PC-3 (cell line): ENCODE data around the gene NTN3. TPM values are rescaled to one million over a fixed set of nuclear protein-coding genes. Genes with fewer than 3 reads are reported as not detected.
A peak's percentile ranks its signal among the peaks of the same experiment; 100 is the strongest.

Experiments used
- ATAC-seq: fragments of 200-7000 bp; cut with Tn5 transposase; 2 replicates; pipeline ENCODE4 v1.9.1; 2020; ENCODE audit warnings: mild to moderate bottlenecking, moderate library complexity
- BruUV-seq: library from RNA; stranded (reverse); fragments of 400-500 nt; replicated peaks from 2 replicates; lab custom pipeline; 2021; lab: Mats Ljungman, UMichigan
- CTCF ChIA-PET: fragments of 300-600 bp; sonication (Branson Sonifier 250); formaldehyde crosslinking; loops from one replicate; lab custom pipeline; 2022; ENCODE audit warnings: antibody characterized with exemption; lab: Charles Lee
- POLR2A ChIA-PET: fragments of 300-600 bp; sonication (Branson Sonifier 250); formaldehyde crosslinking; loops from one replicate; lab custom pipeline; 2022; ENCODE audit warnings: antibody characterized with exemption; ENCODE audit not compliant: unreplicated experiment; lab: Charles Lee
- DNase-seq: peaks from one replicate; pipeline ENCODE4 v3.0.0-alpha.2; 2015
- H2AFZ ChIP-seq: fragments of 300-600 bp; sonication (generic); 2 replicates; pipeline ENCODE4 v1.6.0; 2016; ENCODE audit warnings: antibody characterized with exemption, low read length
- H3F3A ChIP-seq: fragments of 300-600 bp; sonication (generic); one replicate; pipeline ENCODE4 v1.6.0; 2017; ENCODE audit warnings: antibody characterized with exemption, low read length, control low read depth, mild to moderate bottlenecking; ENCODE audit not compliant: unreplicated experiment
- H3K27ac ChIP-seq: fragments of 300-600 bp; sonication (generic); 2 replicates; pipeline ENCODE4 v1.5.1; 2016; ENCODE audit warnings: mild to moderate bottlenecking, low read length
- H3K27me3 ChIP-seq: fragments of 300-600 bp; sonication (generic); 2 replicates; pipeline ENCODE4 v1.6.1; 2016; ENCODE audit warnings: low read length, mixed read lengths
- H3K36me3 ChIP-seq: fragments of 300-600 bp; sonication (generic); 2 replicates; pipeline ENCODE4 v1.6.1; 2016; ENCODE audit warnings: low read depth, mixed run types, low read length, mixed read lengths
- H3K4me1 ChIP-seq: fragments of 300-600 bp; sonication (generic); 2 replicates; pipeline ENCODE4 v1.5.1; 2016; ENCODE audit warnings: low read length; ENCODE audit not compliant: insufficient read depth
- H3K4me2 ChIP-seq: fragments of 300-600 bp; sonication (generic); 2 replicates; pipeline ENCODE4 v1.6.0; 2016; ENCODE audit warnings: low read length
- H3K4me3 ChIP-seq: fragments of 300-600 bp; sonication (generic); 2 replicates; pipeline ENCODE4 v1.5.1; 2016; ENCODE audit warnings: mild to moderate bottlenecking, low read length, mixed read lengths
- H3K79me2 ChIP-seq: fragments of 300-600 bp; sonication (generic); 2 replicates; pipeline ENCODE4 v1.6.1; 2017; ENCODE audit warnings: low read length, mixed read lengths
- H3K9ac ChIP-seq: fragments of 300-600 bp; sonication (generic); 2 replicates; pipeline ENCODE4 v1.6.0; 2016; ENCODE audit warnings: mild to moderate bottlenecking, low read length
- H3K9me2 ChIP-seq: fragments of 300-600 bp; sonication (generic); replicated peaks from 2 replicates; pipeline ENCODE4 v1.6.1; 2016; ENCODE audit warnings: mixed run types, low read length, mixed read lengths
- H3K9me3 ChIP-seq: fragments of 300-600 bp; sonication (generic); 2 replicates; pipeline ENCODE4 v1.6.1; 2016; ENCODE audit warnings: low read length, mixed read lengths
- H4K20me1 ChIP-seq: fragments of 300-600 bp; sonication (generic); 2 replicates; pipeline ENCODE4 v1.6.1; 2016; ENCODE audit warnings: low read length, mixed read lengths
- CTCF ChIP-seq: fragments of 300-600 bp; sonication (generic); conservative IDR thresholded peaks from 2 replicates; pipeline ENCODE4 v1.5.1; 2017; ENCODE audit warnings: antibody characterized with exemption, low read depth, mild to moderate bottlenecking, low read length
- EZH2 ChIP-seq: fragments of 300-600 bp; sonication (generic); IDR thresholded peaks from one replicate; pipeline ENCODE4 v1.6.1; 2017; ENCODE audit warnings: antibody characterized with exemption, mild to moderate bottlenecking, low read length; ENCODE audit not compliant: unreplicated experiment
- EZH2phosphoT487 ChIP-seq: fragments of 300-600 bp; sonication (generic); IDR thresholded peaks from 2 replicates; pipeline ENCODE4 v1.6.1; 2018; ENCODE audit warnings: mild to moderate bottlenecking, antibody characterized with exemption, low read length, borderline replicate concordance
- intact Hi-C: fragments of 100-400 bp; cut with micrococcal nuclease; formaldehyde crosslinking; loops from 2 replicates; pipeline ENCODE4 v1.9.0; 2023
- total RNA-seq: library from RNA; depleted of rRNA; stranded (reverse); fragments of >200 nt; gene quantifications from 2 replicates; pipeline ENCODE4 v1.2.3, GENCODE V29; 2014

NTN3 gene
- total RNA-seq, 1 experiment from 2014 or later, result not detected

- DNase-seq (no peak), ATAC-seq (no peak)
- intact Hi-C loops, result no loop called here
- Histone ChIP-seq H3K9ac (no peak overlapping the region), H3K27me3 (no peaks in the 10 kb centered on the region), H3K4me2 (peak overlapping the region; percentile 86), H3K36me3 (no peaks in the 10 kb centered on the region), H4K20me1 (no peaks in the 10 kb centered on the region), H3K4me3 (peak overlapping the region; percentile 57; the same call in 1 of the 2 replicates), H3K27ac (no peak overlapping the region), H3K9me3 (no peaks in the 10 kb centered on the region), H3K4me1 (peaks cover 6% of the 10 kb centered on the region; the same call in 1 of the 2 replicates), H3F3A (no peaks in the 10 kb centered on the region), H2AFZ (no peak overlapping the region), H3K79me2 (peaks cover 25% of the 10 kb centered on the region), H3K9me2 (no peaks in the 10 kb centered on the region)
- POLR2A ChIA-PET, result no interaction called here
- CTCF ChIA-PET, result no interaction called here
- TF ChIP-seq EZH2 (no peak), EZH2phosphoT487 (no peak), CTCF (no peak)
- BruUV-seq, result no TSS peak
These were observed 1.9 kb downstream of the NTN3 start for GRCh38 chr16:2472885-2473445.

DNA sequence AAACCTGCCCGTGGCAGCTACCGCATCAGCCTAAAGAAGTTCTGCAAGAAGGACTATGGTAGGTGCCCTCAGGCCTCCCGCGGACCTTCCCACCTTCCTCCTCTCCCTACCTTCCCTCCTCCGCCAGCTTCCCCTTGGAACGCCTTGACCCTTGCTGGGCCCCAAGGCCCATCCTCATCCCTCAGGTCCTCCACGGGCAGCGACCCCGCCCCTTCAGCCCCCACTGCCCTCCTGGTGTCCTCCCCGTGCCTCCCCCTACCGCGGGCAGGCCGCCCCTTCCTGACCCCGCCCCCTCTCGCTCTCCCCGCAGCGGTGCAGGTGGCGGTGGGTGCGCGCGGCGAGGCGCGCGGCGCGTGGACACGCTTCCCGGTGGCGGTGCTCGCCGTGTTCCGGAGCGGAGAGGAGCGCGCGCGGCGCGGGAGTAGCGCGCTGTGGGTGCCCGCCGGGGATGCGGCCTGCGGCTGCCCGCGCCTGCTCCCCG is 2.4 kb downstream of the NTN3 start:
- Histone ChIP-seq H3K9me2 (no peaks in the 10 kb centered on the region), H3K4me1 (peaks cover 1% of the 10 kb centered on the region; the same call in 1 of the 2 replicates), H2AFZ (no peak overlapping the region), H3K9ac (no peak overlapping the region), H3K4me3 (peak overlapping the region; percentile 57), H3K27me3 (no peaks in the 10 kb centered on the region), H3K9me3 (no peaks in the 10 kb centered on the region), H3K4me2 (peak overlapping the region; percentile 86), H3K27ac (no peak overlapping the region), H3F3A (no peaks in the 10 kb centered on the region), H3K79me2 (peaks cover 31% of the 10 kb centered on the region), H3K36me3 (no peaks in the 10 kb centered on the region), H4K20me1 (no peaks in the 10 kb centered on the region)
- peak; percentile 26 for DNase-seq
- CTCF ChIA-PET, result no interaction called here
- POLR2A ChIA-PET, result no interaction called here
- intact Hi-C loops, result no loop called here
- BruUV-seq, result no TSS peak
- ATAC-seq, result peak; percentile 1; the same call in 1 of the 2 replicates
- TF ChIP-seq EZH2, result no peak
- TF ChIP-seq CTCF, result no peak
- no peak for TF ChIP-seq EZH2phosphoT487
